GM19395 (cell line): ENCODE measurements around the gene ARAP2.

Experiments used
- ATAC-seq: cut with Tn5 transposase; IDR thresholded peaks from one replicate; pipeline ENCODE4 v1.9.1; 2021; ENCODE audit warnings: mild to moderate bottlenecking, moderate library complexity; ENCODE audit not compliant: unreplicated experiment

ARAP2 gene

GRCh38 chr4:36130641-36131040, 113.7 kb downstream of the ARAP2 start:
- no peak for ATAC-seq

- no peak for ATAC-seq
These were observed 115.6 kb downstream of the ARAP2 start for GRCh38 chr4:36128689-36129088.

- ATAC-seq: no peak
These were observed 120.4 kb downstream of the ARAP2 start for GRCh38 chr4:36123906-36124305.

- no peak for ATAC-seq
These were observed 129.0 kb downstream of the ARAP2 start for GRCh38 chr4:36115312-36115711.

- no peak for ATAC-seq
These were observed 133.1 kb downstream of the ARAP2 start for GRCh38 chr4:36111172-36111571.

- no peak for ATAC-seq
These were observed 144.8 kb downstream of the ARAP2 start for GRCh38 chr4:36099509-36099908.

- no peak for ATAC-seq
These were observed 149.3 kb downstream of the ARAP2 start for GRCh38 chr4:36094995-36095394.

- ATAC-seq: no peak
These were observed 152.3 kb downstream of the ARAP2 start for GRCh38 chr4:36091997-36092396.

- no peak for ATAC-seq
These were observed 155.8 kb downstream of the ARAP2 start for GRCh38 chr4:36088542-36088941.

GRCh38 chr4:36086261-36086786, 158.0 kb downstream of the ARAP2 start:
- no peak for ATAC-seq

- no peak for ATAC-seq
These were observed 161.5 kb downstream of the ARAP2 start for GRCh38 chr4:36082817-36083216.

- peak; percentile 98 for ATAC-seq
These were observed 163.1 kb downstream of the ARAP2 start for GRCh38 chr4:36081185-36081584.

- no peak for ATAC-seq
These were observed 164.6 kb downstream of the ARAP2 start for GRCh38 chr4:36079666-36080065.

- no peak for ATAC-seq
These were observed 166.0 kb downstream of the ARAP2 start for GRCh38 chr4:36078319-36078718.

GRCh38 chr4:36072529-36072928, 171.8 kb downstream of the ARAP2 start:
- ATAC-seq: no peak

- no peak for ATAC-seq
These were observed 177.2 kb downstream of the ARAP2 start for GRCh38 chr4:36067116-36067515.

GRCh38 chr4:36065274-36065871, 178.9 kb downstream of the ARAP2 start:
- no peak for ATAC-seq

- no peak for ATAC-seq
These were observed 180.2 kb downstream of the ARAP2 start for GRCh38 chr4:36064117-36064516.

GRCh38 chr4:36056136-36056535, 188.2 kb downstream of the ARAP2 start:
- no peak for ATAC-seq

GRCh38 chr4:36054694-36055422, 189.5 kb downstream of the ARAP2 start:
- ATAC-seq: no peak

- no peak for ATAC-seq
These were observed 190.4 kb downstream of the ARAP2 start for GRCh38 chr4:36053930-36054329.

GRCh38 chr4:36051634-36052033, 192.7 kb downstream of the ARAP2 start:
- no peak for ATAC-seq
